OCI-LY3 (cell line): Measurements from ENCODE around the gene GARNL3.

Experiments used
- CTCF ChIP-seq: fragments of 200-600, 300-600 bp; sonication (generic); IDR thresholded peaks from 2 replicates; pipeline ENCODE4 v1.5.1; 2014; ENCODE audit warnings: antibody characterized with exemption, low read length, low read depth
- EZH2phosphoT487 ChIP-seq: fragments of 200-600 bp; shearing (Covaris generic); IDR thresholded peaks from 2 replicates; pipeline ENCODE4 v1.6.1; 2018; ENCODE audit warnings: antibody characterized with exemption, mixed run types, low read depth

GRCh38 chr9:127346584-127346983, 82.0 kb downstream of the GARNL3 start:
- TF ChIP-seq CTCF (peak; percentile 50), EZH2phosphoT487 (no peak)
